Liver (tissue), 3 donors: ENCODE measurements around the gene CDHR2.

Source experiments
- CTCF ChIP-seq: fragments of 150-350 bp; IDR thresholded peaks from 2 replicates; pipeline ENCODE4 v1.5.1; 2017; ENCODE audit warnings: improper control_type of control experiment, low read depth, low read length; ENCODE audit not compliant: missing input control
- GABPA ChIP-seq, 2 donors: IDR thresholded peaks in 1 of 2; conservative IDR thresholded peaks in 1 of 2; 2 replicates each; pipeline ENCODE4 v1.6.1; 2016; ENCODE audit warnings: antibody characterized with exemption in 2 of 2, mild to moderate bottlenecking in 1 of 2, moderate library complexity in 1 of 2
- REST ChIP-seq: IDR thresholded peaks from 2 replicates; pipeline ENCODE4 v1.6.1; 2016; ENCODE audit warnings: antibody characterized with exemption, mild to moderate bottlenecking
- YY1 ChIP-seq: IDR thresholded peaks from 2 replicates; pipeline ENCODE4 v1.6.1; 2016; ENCODE audit warnings: antibody characterized with exemption, mild to moderate bottlenecking
- ZBTB33 ChIP-seq: IDR thresholded peaks from 2 replicates; pipeline ENCODE4 v1.6.1; 2016; ENCODE audit warnings: antibody characterized with exemption
- donor health status: healthy.
- donor health status: healthy.

- TF ChIP-seq CTCF (no peak), YY1 (no peak), GABPA (IDR thresholded peaks at IDR 0.05 in 1 of 2, conservative IDR thresholded peaks at IDR 0.05 in 1 of 2) (no peak), ZBTB33 (no peak), REST (no peak)
Observed at GRCh38 chr5:176540956-176541337, 8.2 kb upstream of the CDHR2 start.
